HG02798 (cell line): ENCODE measurements around the gene CASTOR1.

Source experiments
- ATAC-seq: cut with Tn5 transposase; IDR thresholded peaks from one replicate; pipeline ENCODE4 v1.9.1; 2021; ENCODE audit warnings: mild to moderate bottlenecking; ENCODE audit not compliant: unreplicated experiment, poor library complexity

Gene CASTOR1

GRCh38 chr22:30301995-30302809 lies 12.9 kb upstream of the CASTOR1 start:
- no peak for ATAC-seq

DNA sequence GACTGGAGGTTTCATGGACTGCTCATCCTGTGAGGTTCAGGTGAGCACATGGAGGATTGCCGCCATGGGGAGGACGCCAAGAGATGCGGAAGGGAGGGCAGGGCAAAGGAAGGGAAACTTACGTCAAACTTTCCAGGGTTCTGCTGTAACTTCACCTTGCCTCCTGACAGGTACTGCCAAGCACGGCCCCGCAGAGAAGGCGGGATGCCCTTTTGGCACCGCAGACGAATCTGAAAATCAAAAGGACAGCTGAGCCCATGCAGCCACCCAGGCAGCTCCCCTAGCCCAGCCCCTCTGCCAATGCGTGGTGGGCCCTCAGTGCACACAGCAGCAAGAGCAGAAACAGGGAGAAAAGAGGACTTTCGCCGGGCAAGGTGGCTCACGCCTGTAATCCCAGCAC lies 10.0 kb upstream of the CASTOR1 start:
- no peak for ATAC-seq

GRCh38 chr22:30297991-30298701 lies 8.8 kb upstream of the CASTOR1 start:
- ATAC-seq = no peak

DNA sequence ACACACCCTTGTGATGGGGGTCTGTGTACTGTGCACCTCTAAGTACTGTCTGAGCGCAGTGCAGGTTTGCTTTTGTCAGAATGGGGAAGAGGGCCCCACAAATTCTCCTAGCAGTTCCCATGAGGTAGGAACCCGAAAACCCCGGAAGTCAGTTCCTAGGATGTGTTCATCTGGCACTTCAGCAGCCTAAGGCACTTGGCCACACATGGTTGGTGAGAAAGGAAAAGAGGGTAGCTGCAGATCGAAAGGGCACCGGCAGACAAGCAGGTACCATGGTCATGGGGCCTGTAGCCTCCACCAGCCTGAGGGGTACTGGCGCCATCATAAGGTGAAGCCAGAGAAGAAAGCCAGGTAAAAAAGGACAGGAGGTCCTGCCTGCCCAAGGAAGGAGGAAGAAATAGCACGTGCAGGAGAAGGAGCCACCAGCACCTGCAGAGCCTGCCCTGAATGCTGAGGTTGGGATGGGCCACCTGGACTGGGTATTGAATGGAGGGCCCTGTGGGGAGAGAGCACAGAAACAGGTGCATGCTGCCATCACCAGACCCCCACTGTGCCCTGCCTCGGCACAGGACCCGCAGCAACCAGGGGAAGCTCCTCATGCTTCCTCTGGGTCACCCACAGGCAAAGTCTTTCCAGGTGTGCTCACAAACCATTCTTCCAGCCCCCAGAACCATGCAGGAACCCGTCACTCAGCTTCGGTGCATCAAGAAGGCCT lies 8.1 kb upstream of the CASTOR1 start:
- no peak for ATAC-seq

GRCh38 chr22:30296833-30297232 lies 7.5 kb upstream of the CASTOR1 start:
- ATAC-seq = no peak

DNA sequence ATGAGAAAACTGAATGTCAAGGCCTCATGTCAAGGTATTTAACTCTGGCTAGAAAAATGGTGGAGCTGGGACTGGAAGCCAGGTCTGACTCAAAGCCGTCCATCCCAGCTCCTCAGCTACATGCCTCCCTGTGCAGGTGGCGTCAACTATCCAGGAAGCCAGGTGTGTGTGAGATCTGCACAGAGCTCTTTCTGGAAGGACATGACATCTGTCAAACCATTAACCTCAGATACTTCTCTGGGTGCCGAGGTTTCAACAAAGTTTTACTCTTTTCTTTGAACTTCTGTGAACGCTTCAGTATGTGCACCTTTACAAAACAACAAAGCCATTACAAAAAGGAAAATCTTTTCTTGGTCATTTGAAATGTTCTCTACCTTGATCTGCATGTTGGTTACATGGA lies 7.0 kb upstream of the CASTOR1 start:
- no peak for ATAC-seq

DNA sequence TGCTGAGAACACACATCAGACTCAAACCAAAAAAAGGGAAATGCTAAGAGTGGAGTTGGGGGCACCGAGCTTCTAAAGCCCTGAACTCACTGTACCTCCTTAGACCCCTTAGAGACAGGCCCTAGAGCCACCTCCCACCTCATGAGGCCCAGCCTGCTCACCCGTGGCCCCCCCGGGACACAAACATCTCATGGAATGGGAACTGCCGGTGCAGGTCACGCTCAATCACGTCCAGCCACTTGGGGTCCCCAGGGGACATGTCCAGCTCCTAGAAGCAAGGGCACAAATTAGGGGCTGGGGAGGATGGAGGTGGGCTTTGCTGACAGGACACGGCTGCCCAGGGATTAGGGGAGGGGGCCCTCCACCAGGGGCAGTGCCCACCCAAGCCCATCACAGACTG lies 6.3 kb upstream of the CASTOR1 start:
- ATAC-seq = no peak

GRCh38 chr22:30294830-30295229 lies 5.5 kb upstream of the CASTOR1 start:
- no peak for ATAC-seq

DNA sequence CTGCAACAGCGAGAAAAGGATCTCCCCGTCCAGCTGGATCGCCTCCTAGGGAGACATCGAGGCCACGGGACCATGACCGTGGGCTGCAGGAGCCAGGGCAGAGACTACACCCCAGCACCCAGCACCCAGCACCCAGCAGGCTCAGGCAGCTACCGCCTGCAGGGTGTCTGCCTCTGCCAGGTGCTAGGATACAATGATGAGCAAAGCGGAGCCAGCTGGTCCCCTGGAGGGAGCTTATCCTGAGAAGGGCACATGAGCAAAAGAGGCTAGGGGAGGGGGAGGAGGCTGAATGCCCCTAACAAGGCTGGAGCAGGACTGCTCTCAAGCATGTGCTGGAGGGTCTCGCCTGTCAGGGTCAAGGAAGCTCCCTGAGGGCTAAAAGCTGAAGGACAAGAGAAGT lies 4.8 kb upstream of the CASTOR1 start:
- ATAC-seq = no peak

DNA sequence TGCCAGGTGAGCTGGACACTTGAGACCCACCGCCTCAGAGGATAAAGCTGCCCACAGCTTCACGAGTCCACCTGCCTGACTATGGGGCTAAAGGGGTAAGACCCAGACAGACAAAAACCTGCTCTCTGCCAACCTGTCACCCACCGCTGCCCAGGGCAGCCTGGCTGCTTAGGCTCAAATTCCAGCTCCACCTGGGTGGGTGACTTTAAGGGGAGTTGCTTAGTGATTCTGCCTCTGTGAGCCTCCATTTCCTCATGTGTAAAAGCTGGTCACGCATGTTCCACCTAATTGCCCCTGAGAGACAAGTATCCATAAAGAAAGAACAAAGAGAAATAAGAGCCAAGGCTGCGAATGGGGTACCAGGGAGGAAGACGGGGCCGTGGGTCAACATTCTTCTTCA lies 3.7 kb upstream of the CASTOR1 start:
- ATAC-seq = no peak

- no peak for ATAC-seq
Measured at GRCh38 chr22:30292069-30292970, 3.0 kb upstream of the CASTOR1 start.

DNA sequence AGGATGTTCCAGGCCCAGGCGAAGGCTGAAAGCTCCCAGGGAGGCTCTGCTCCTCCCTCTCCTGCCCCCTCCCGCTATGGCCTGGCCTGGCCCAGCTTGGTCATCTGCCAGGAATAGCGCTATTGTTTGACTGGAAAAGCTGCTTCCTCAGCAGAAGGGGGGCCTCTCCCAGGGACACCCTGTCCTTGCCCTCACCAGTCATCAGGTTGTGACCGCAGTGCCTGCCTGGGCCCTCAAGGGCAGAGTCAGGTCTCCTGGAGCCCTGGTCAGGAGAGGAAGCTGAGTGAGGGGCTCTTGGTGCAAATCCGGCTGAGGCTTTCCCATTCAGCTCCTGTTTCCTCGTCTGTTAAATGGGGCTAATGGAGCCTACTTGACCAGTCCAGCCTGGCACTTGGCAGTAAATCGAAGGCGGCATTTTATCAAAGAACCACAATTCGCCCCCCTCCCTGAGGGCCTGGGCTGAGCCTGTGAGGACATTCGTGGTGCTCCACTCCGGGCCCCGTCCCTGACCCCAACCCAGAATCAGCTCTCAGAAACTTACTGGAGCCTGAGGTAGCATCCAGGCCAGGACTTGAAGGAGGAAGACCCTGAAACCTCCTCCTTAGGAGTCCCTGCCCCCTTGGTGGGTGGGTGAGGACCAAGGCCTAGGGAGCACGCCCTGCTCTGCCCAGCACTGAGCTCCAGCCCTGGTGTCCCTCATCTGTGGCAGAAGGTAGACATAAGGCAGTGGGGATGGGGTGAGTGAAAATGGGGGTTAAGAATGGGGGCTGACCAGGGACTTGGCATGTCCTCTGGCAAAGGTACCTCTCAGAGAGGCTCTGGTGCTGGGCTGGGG lies 2.0 kb upstream of the CASTOR1 start:
- no peak for ATAC-seq

GRCh38 chr22:30290342-30291057 lies 1.2 kb upstream of the CASTOR1 start:
- no peak for ATAC-seq

DNA sequence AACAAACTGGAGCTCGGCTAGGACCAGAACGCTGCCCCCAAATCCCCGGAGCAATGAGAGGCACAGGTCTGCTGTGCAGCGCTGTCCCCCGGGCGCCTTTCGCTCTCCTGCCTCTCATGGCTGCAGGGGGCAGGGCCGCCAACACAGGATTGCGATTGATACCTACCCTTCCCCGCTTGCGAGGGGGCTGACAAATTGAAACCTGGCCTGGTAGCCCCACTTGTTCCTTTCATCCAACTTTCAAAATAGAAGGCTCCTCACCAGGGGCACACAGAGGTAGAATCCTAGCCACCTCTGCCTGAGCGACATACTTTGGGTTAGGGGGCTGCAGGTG lies 642 bp upstream of the CASTOR1 start:
- ATAC-seq = peak; percentile 14

DNA sequence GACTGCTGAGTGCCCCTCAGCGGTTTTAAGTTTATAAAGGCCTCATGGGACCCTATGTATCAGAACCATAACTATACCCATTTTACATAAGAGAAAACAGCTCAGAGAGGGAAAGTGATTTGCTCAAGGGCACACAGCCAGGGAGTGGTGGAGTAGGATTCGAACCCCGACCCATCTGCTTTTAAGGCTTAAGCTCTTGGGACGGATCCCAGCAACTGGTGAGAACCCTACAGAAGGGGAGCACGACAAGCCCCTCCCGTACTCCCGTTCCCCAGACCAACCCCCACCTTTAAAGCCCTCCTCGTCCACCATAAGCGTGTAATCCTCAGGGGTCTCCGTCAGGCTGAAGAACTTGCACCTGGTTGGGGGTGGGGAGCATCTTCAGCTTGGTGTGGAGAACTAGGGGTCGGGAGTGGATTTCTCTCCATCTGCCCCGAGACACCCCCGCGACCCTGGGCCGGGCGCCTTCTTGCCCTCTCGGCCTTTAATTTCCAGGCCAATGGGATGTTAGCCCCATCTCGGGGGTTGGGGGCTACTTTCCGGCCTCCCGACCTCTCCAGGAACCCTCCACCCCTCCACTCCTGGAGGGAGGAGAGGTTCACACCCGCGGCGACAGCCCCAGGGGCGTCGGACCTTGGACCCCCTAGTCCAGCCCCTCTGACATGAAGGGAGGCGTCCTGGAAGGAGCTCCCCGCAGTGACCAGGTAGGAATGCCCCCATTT lies 725 bp downstream of the CASTOR1 start:
- ATAC-seq = no peak

DNA sequence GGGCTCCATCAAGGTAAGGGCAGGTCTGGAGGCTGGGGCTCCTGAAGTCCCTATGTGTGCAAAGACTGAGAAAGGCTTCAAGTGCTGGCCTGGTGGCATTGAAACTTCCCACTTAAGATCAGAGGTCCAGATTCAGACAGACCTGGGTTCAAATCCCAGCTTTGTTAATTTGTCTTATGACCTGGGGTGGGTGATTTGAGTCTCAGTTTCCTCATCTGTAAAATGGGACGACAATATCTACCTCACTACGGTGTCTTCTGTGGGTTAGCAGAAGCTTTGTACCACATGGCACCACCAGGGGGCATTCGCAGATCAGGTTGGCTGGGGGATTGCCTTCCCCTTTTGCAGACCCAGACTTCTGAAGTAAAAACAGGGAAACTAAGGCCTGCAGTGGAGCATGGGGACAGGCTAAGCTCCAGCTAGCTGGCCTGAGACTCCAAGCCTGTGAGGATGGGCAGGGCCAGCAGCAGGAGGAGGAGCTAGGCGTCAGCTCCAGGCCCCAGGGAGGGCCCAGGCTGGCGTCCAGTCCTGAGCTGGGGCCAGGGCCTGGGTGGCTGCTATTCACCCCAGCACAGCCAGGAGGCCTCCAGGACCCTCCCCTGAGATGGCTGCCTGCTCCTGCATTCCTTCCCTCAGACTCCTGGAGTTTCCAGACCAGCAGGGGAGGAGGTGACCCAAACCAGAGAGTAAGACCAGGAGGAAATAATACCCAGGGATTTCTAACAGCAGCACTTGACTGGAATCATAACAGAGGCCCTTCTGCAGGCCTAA lies 1.5 kb downstream of the CASTOR1 start:
- no peak for ATAC-seq

DNA sequence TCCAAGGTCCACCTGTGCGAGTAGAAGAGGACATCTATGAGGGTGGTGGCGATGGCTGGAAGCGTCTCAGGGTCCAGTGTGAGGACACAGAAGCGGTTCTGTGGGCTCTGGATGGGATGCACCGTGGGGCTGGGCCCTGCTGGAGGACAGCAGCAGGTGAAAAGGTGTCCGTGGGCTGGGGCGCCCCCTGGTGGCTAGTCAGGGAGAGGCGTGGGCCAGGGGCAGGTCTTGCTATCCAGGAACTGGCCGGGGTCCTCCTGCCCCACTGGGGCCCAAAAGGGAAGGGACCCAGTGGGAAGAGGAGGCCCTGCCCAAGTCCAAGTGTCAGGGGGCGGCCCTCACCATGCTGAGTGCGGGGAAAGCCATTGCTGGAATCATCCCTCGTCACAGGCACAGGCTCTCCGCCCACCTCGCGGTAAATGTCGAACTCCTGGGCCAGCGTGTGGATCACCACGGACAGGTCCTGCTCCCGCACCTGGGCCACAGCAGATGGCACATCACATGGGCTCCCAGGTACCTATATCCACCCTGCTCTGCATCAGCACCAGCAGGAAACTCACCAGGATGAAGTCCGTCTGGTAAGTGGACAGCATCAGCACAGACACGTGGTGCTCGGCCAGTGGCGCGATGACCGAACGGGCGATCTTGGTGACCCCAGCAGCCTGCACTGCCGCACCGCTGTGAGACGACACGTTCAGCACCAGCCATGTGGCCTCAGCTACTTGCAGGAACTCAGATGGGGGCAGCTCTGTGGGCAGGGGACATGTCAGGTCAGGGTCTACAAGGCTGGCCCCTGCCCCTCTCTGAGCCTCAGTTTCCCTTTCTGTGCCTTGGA lies 2.3 kb downstream of the CASTOR1 start:
- ATAC-seq = no peak
